GM13977 (cell line): ENCODE measurements around the gene GIMAP4.
"Not testable (repeated sequence)": the region's sequence is repeated elsewhere in the genome, so short reads cannot be mapped to it uniquely, and the experiment has no call there.

Source experiments
- DNase-seq: peaks from one replicate; pipeline ENCODE4 v3.0.0; 2012; ENCODE audit warnings: low spot score
- CTCF ChIP-seq: IDR thresholded peaks from 2 replicates; pipeline ENCODE4 v1.5.1; 2012; ENCODE audit warnings: mild to moderate bottlenecking, control low read depth; ENCODE audit not compliant: insufficient read depth; ENCODE audit errors: extremely low read depth, missing control alignments
- in situ Hi-C: fragments of 300-500 bp; cut with MboI; formaldehyde crosslinking; loops from one replicate; pipeline ENCODE4 v1.12.0; 2022; ENCODE audit warnings: low sequenced_read_pairs, low pct_unique_long_range_greater_than_20kb, mixed read lengths, inconsistent platforms; ENCODE audit not compliant: unreplicated experiment

GIMAP4 gene

GRCh38 chr7:150570556-150571465 is 3.6 kb downstream of the GIMAP4 start:
- in situ Hi-C loops, result no loop called here
- no peak for DNase-seq
- TF ChIP-seq CTCF, result no peak

GRCh38 chr7:150572496-150572895 is 5.3 kb downstream of the GIMAP4 start:
- no peak for DNase-seq
- in situ Hi-C loops, result no loop called here

GRCh38 chr7:150579979-150580637 is 12.9 kb downstream of the GIMAP4 start:
- in situ Hi-C loops, DNase-seq: not testable (repeated sequence)

More at GRCh38 chr7:150572496-150572895, 5.3 kb downstream of the GIMAP4 start:
- no peak for TF ChIP-seq CTCF

GRCh38 chr7:150580638-150581394 is 13.6 kb downstream of the GIMAP4 start:
- no peak for TF ChIP-seq CTCF
- in situ Hi-C loops, result no loop called here
- DNase-seq, result no peak

- no peak for TF ChIP-seq CTCF
- in situ Hi-C loops, result no loop called here
- DNase-seq, result no peak
Measured at GRCh38 chr7:150585199-150585598, 18.0 kb downstream of the GIMAP4 start.

GRCh38 chr7:150586068-150586784 is 19.0 kb downstream of the GIMAP4 start:
- DNase-seq, result no peak
- in situ Hi-C loops, result no loop called here
- no peak for TF ChIP-seq CTCF
